ENCODE data around the gene PACS1. TPM values are rescaled to one million over a fixed set of nuclear protein-coding genes. Genes with fewer than 3 reads are reported as not detected.
A peak's percentile ranks its signal among the peaks of the same experiment; 100 is the strongest.

Gene PACS1
- polyA plus RNA-seq, 1 donor (not counting 4 experiments of a cell fraction or from before 2014, with no cell fraction given), result 14.9 TPM

GRCh38 chr11:66059966-66060680 is 9.9 kb upstream of the PACS1 start:
- peak overlapping the region; percentile 60 for H3K27ac ChIP-seq (ENCODE audit: control insufficient read depth, insufficient read depth, low read length)

DNA sequence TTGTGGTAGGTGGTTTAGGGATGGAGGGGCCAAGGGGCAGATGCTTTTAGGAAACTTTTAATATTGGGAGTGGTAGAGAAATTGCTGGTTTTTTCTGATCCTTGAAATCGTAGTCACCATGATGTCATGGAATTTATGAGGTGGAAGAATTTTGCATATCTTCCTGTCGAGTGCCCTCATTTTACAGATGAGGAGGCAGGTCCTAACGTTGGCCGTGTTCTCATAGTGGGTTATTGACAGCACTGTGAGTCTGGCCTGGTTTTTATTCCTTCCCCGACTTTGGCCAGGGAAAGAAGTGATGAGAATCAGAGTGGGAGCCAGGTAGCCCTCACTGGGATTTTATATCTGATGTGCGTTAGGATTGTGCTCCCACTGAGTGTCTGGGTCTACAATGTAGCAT is 8.8 kb upstream of the PACS1 start:
- TF ChIP-seq, protein P1, sequence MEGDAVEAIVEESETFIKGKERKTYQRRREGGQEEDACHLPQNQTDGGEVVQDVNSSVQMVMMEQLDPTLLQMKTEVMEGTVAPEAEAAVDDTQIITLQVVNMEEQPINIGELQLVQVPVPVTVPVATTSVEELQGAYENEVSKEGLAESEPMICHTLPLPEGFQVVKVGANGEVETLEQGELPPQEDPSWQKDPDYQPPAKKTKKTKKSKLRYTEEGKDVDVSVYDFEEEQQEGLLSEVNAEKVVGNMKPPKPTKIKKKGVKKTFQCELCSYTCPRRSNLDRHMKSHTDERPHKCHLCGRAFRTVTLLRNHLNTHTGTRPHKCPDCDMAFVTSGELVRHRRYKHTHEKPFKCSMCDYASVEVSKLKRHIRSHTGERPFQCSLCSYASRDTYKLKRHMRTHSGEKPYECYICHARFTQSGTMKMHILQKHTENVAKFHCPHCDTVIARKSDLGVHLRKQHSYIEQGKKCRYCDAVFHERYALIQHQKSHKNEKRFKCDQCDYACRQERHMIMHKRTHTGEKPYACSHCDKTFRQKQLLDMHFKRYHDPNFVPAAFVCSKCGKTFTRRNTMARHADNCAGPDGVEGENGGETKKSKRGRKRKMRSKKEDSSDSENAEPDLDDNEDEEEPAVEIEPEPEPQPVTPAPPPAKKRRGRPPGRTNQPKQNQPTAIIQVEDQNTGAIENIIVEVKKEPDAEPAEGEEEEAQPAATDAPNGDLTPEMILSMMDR (optimal IDR thresholded peaks at IDR 0.05 in 1 of 3, IDR thresholded peaks at IDR 0.05 in 1 of 3, conservative IDR thresholded peaks at IDR 0.05 in 1 of 3; ENCODE audit: extremely low read depth in 1 of 3, insufficient read depth in 2 of 3, low read length in 3 of 3), result no peak
- no peak for TF ChIP-seq EZH2 (IDR thresholded peaks at IDR 0.05; ENCODE audit: low read length)
- H3K27me3 ChIP-seq (ENCODE audit: control insufficient read depth, extremely low read depth, insufficient read depth, low read length), result no peaks in the 10 kb centered on the region
- DNase-seq (ENCODE audit: low read depth, low spot score), result no peak
- FAIRE-seq, result no peak
- dilution Hi-C loops (cut with MboI; ENCODE audit: extremely low pct_ligation_motif_present, low sequenced_read_pairs), result no loop called here
- H3K4me3 ChIP-seq (ENCODE audit: control insufficient read depth in 2 of 3, extremely low read depth in 1 of 3, insufficient read depth in 2 of 3, low read depth in 1 of 3, low read length in 3 of 3), result no peak overlapping the region
- H3K4me2 ChIP-seq (ENCODE audit: control insufficient read depth, extremely low read depth, insufficient read depth, low read depth, low read length), result no peak overlapping the region
- H3K4me1 ChIP-seq (ENCODE audit: control insufficient read depth, extremely low read depth, insufficient read depth, low read length), result peaks cover 16% of the 10 kb centered on the region
- H3K9ac ChIP-seq (ENCODE audit: control insufficient read depth, extremely low read depth, insufficient read depth, low read length), result no peak overlapping the region
- peaks cover 55 to 70% of the 10 kb centered on the region in 2 experiments for H3K36me3 ChIP-seq (ENCODE audit: control insufficient read depth in 2 of 2, extremely low read depth in 1 of 2, insufficient read depth in 2 of 2, low read length in 2 of 2)
- H3K79me2 ChIP-seq (ENCODE audit: control insufficient read depth, insufficient read depth, low read length), result peaks cover 20% of the 10 kb centered on the region
- no peaks in the 10 kb centered on the region for H4K20me1 ChIP-seq (ENCODE audit: control insufficient read depth, extremely low read depth, insufficient read depth, low read length)
- H3K9me3 ChIP-seq (ENCODE audit: control insufficient read depth, low read depth, low read length), result no peaks in the 10 kb centered on the region
- H2AFZ ChIP-seq (ENCODE audit: control insufficient read depth, low read length), result no peak overlapping the region
- no peak overlapping the region for H3K27ac ChIP-seq (ENCODE audit: control insufficient read depth, insufficient read depth, low read length)
- H3K9me1 ChIP-seq (ENCODE audit: control insufficient read depth, extremely low read depth, insufficient read depth, low read length), result peaks cover 3% of the 10 kb centered on the region

More at GRCh38 chr11:66059966-66060680, 9.9 kb upstream of the PACS1 start:
- H4K20me1 ChIP-seq (ENCODE audit: control insufficient read depth, extremely low read depth, insufficient read depth, low read length), result no peaks in the 10 kb centered on the region
- H3K4me2 ChIP-seq (ENCODE audit: control insufficient read depth, extremely low read depth, insufficient read depth, low read depth, low read length), result peak overlapping the region; percentile 52
- TF ChIP-seq, protein P1 (optimal IDR thresholded peaks at IDR 0.05 in 1 of 3, IDR thresholded peaks at IDR 0.05 in 1 of 3, conservative IDR thresholded peaks at IDR 0.05 in 1 of 3; ENCODE audit: extremely low read depth in 1 of 3, insufficient read depth in 2 of 3, low read length in 3 of 3), result no peak
- TF ChIP-seq EZH2 (IDR thresholded peaks at IDR 0.05; ENCODE audit: low read length), result no peak
- H3K79me2 ChIP-seq (ENCODE audit: control insufficient read depth, insufficient read depth, low read length), result peaks cover 24% of the 10 kb centered on the region
- DNase-seq (ENCODE audit: low read depth, low spot score) (no peak), FAIRE-seq (no peak)
- no peak overlapping the region for H3K4me3 ChIP-seq (ENCODE audit: control insufficient read depth in 2 of 3, extremely low read depth in 1 of 3, insufficient read depth in 2 of 3, low read depth in 1 of 3, low read length in 3 of 3)
- H2AFZ ChIP-seq (ENCODE audit: control insufficient read depth, low read length), result no peak overlapping the region
- H3K27me3 ChIP-seq (ENCODE audit: control insufficient read depth, extremely low read depth, insufficient read depth, low read length), result no peaks in the 10 kb centered on the region
- H3K9me1 ChIP-seq (ENCODE audit: control insufficient read depth, extremely low read depth, insufficient read depth, low read length), result peaks cover 3% of the 10 kb centered on the region
- H3K9ac ChIP-seq (ENCODE audit: control insufficient read depth, extremely low read depth, insufficient read depth, low read length), result peak overlapping the region; percentile 42
- peaks cover 60 to 74% of the 10 kb centered on the region in 2 experiments for H3K36me3 ChIP-seq (ENCODE audit: control insufficient read depth in 2 of 2, extremely low read depth in 1 of 2, insufficient read depth in 2 of 2, low read length in 2 of 2)
- no peaks in the 10 kb centered on the region for H3K9me3 ChIP-seq (ENCODE audit: control insufficient read depth, low read depth, low read length)
- dilution Hi-C loops (cut with MboI; ENCODE audit: extremely low pct_ligation_motif_present, low sequenced_read_pairs), result no loop called here
- peaks cover 16% of the 10 kb centered on the region for H3K4me1 ChIP-seq (ENCODE audit: control insufficient read depth, extremely low read depth, insufficient read depth, low read length)
